K562 (cell line): ENCODE results near the gene UMAD1. TPM values are rescaled to one million over a fixed set of nuclear protein-coding genes. Genes with fewer than 3 reads are reported as not detected.

ENCODE experiments used
- ATAC-seq: fragments of 200-7000 bp; cut with Tn5 transposase; 3 replicates; pipeline ENCODE4 v1.9.1; 2020; ENCODE audit warnings: moderate library complexity
- BruUV-seq: library from RNA; stranded (reverse); fragments of 400-500 nt; replicated peaks from 2 replicates; lab custom pipeline; 2021; lab: Mats Ljungman, UMichigan
- CTCF ChIA-PET: fragments of 300-600 bp; formaldehyde crosslinking; extraction: SDS; loops from one replicate; lab custom pipeline; 2021; ENCODE audit warnings: low intra/inter-chr PET ratio; lab: Yijun Ruan, JAX
- POLR2A ChIA-PET: fragments of 300-600, 350-650 bp; sonication (Branson Sonifier 250); formaldehyde crosslinking; extraction: SDS; loops from one replicate; lab custom pipeline; 2021; ENCODE audit warnings: antibody characterized with exemption, inconsistent platforms; lab: Yijun Ruan, JAX
- DNase-seq, 4 experiments: peaks; one replicate each; pipeline versions ENCODE4 v3.0.0 to v3.0.0-alpha.2; 2011 to 2018; ENCODE audit warnings: low spot score in 3 of 4, mixed read lengths in 3 of 4; ENCODE audit errors: extremely low read depth in 1 of 4
- FAIRE-seq: peaks from 2 replicates; lab custom pipeline; 2011; peaks lifted over from hg19 to GRCh38; lab: Jason Lieb, UNC
- H2AFZ ChIP-seq: 2 replicates; pipeline ENCODE4 v1.6.0; 2011; ENCODE audit warnings: low read depth, low read length, control low read depth, inconsistent platforms
- H3K27ac ChIP-seq: fragments of 200-600 bp; 3 replicates; pipeline ENCODE4 v1.8.0; 2011; ENCODE audit warnings: low read depth, mild to moderate bottlenecking, control low read depth, inconsistent platforms, low read length, moderate library complexity, mixed read lengths; ENCODE audit errors: extremely low read depth
- H3K27me3 ChIP-seq, 2 experiments: fragments of 300-600 bp in 1 of 2; 2 replicates in 1 of 2; 3 replicates in 1 of 2; pipeline versions ENCODE4 v1.6.0 to v1.8.0; 2011; ENCODE audit warnings: inconsistent platforms in 2 of 2, low read length in 2 of 2, mild to moderate bottlenecking in 1 of 2, mixed read lengths in 1 of 2, moderate library complexity in 1 of 2; ENCODE audit not compliant: control insufficient read depth in 2 of 2, insufficient read depth in 2 of 2
- H3K36me3 ChIP-seq: fragments of 300-600 bp; 3 replicates; pipeline ENCODE4 v1.8.0; 2011; ENCODE audit warnings: mild to moderate bottlenecking, low read length, inconsistent platforms; ENCODE audit not compliant: control insufficient read depth, insufficient read depth
- H3K4me1 ChIP-seq, 2 experiments: fragments of 200-600 bp in 1 of 2; replicated peaks in 1 of 2; 2 replicates in 1 of 2; 3 replicates in 1 of 2; pipeline versions ENCODE4 v1.5.1 to v1.8.0; 2011; ENCODE audit warnings: inconsistent platforms in 2 of 2, low read length in 2 of 2, mild to moderate bottlenecking in 1 of 2, mixed read lengths in 1 of 2, moderate library complexity in 1 of 2; ENCODE audit not compliant: control insufficient read depth in 2 of 2, insufficient read depth in 2 of 2
- H3K4me2 ChIP-seq: 2 replicates; pipeline ENCODE4 v1.6.1; 2011; ENCODE audit warnings: low read length, control low read depth, inconsistent platforms, mixed read lengths; ENCODE audit not compliant: insufficient read depth
- H3K4me3 ChIP-seq: fragments of 200-600 bp; sonication (generic), shearing (Covaris generic); 2 replicates; pipeline ENCODE4 v1.5.1; 2016; ENCODE audit warnings: control low read depth, inconsistent platforms
- H3K79me2 ChIP-seq: fragments of 200-600 bp; 3 replicates; pipeline ENCODE4 v1.8.0; 2011; ENCODE audit warnings: low read length, inconsistent platforms; ENCODE audit not compliant: control insufficient read depth, insufficient read depth
- H3K9ac ChIP-seq, 2 experiments: 2 replicates each; pipeline versions ENCODE4 v1.6.0 to v1.6.1; 2011; ENCODE audit warnings: low read depth in 2 of 2, low read length in 2 of 2, control low read depth in 1 of 2, inconsistent platforms in 1 of 2, mild to moderate bottlenecking in 1 of 2, mixed read lengths in 1 of 2; ENCODE audit not compliant: insufficient read depth in 1 of 2
- H3K9me1 ChIP-seq: one replicate; pipeline ENCODE4 v1.6.0; 2011; ENCODE audit warnings: inconsistent platforms, mild to moderate bottlenecking, low read length, moderate library complexity; ENCODE audit not compliant: control insufficient read depth, insufficient read depth
- H3K9me3 ChIP-seq: replicated peaks from 2 replicates; pipeline ENCODE4 v1.5.1; 2011; ENCODE audit warnings: low read depth, low read length, inconsistent platforms; ENCODE audit not compliant: control insufficient read depth, insufficient read depth
- H4K20me1 ChIP-seq: replicated peaks from 2 replicates; pipeline ENCODE4 v1.6.1; 2011; ENCODE audit warnings: low read length, inconsistent platforms, mixed read lengths; ENCODE audit not compliant: control insufficient read depth, insufficient read depth
- ARNT ChIP-seq, 2 experiments: fragments of 450-650 bp; IDR thresholded peaks; 2 replicates each; pipeline ENCODE4 v1.6.1; 2016; ENCODE audit warnings: mild to moderate bottlenecking in 1 of 2
- BRCA1 ChIP-seq, 2 experiments: fragments of 450-650 bp in 1 of 2; sonication (generic) in 1 of 2; formaldehyde crosslinking in 1 of 2; IDR thresholded peaks; 2 replicates each; pipeline versions ENCODE4 v1.5.0 to v1.6.1; 2017 to 2020; ENCODE audit warnings: mild to moderate bottlenecking in 1 of 2, missing genetic modification reagents in 1 of 2
- CHAMP1 ChIP-seq: fragments of 450-650 bp; IDR thresholded peaks from 2 replicates; pipeline ENCODE4 v1.6.1; 2016; ENCODE audit warnings: mild to moderate bottlenecking
- ETS2 ChIP-seq: IDR thresholded peaks from 2 replicates; pipeline ENCODE4 v1.6.1; 2016; ENCODE audit warnings: borderline replicate concordance, missing genetic modification characterization, mild to moderate bottlenecking, moderate library complexity, missing compliant biosample characterization; ENCODE audit not compliant: poor library complexity, severe bottlenecking
- HDAC6 ChIP-seq: IDR thresholded peaks from 2 replicates; pipeline ENCODE4 v1.6.1; 2012; ENCODE audit warnings: low read depth, mild to moderate bottlenecking, control low read depth, inconsistent platforms, low read length, moderate library complexity
- KDM5B ChIP-seq: fragments of 200-600 bp; sonication (generic); IDR thresholded peaks from 2 replicates; pipeline ENCODE4 v1.6.1; 2012; ENCODE audit warnings: low read depth, mild to moderate bottlenecking, moderate library complexity, low read length, control low read depth, inconsistent platforms; ENCODE audit not compliant: insufficient replicate concordance
- NFE2 ChIP-seq: IDR thresholded peaks from 2 replicates; pipeline ENCODE4 v1.6.1; 2014; ENCODE audit warnings: antibody characterized with exemption, low read depth
- PHB ChIP-seq: fragments of 250-450 bp; sonication (Bioruptor Pico); IDR thresholded peaks from 2 replicates; pipeline ENCODE4 v1.5.0; 2021
- POLR2A ChIP-seq: fragments of 450-650 bp; conservative IDR thresholded peaks from 2 replicates; pipeline ENCODE4 v1.6.1; 2016
- PTRF ChIP-seq: fragments of 450-650 bp; IDR thresholded peaks from 2 replicates; pipeline ENCODE4 v1.6.1; 2016; ENCODE audit warnings: mild to moderate bottlenecking, missing genetic modification characterization, missing compliant biosample characterization
- SMARCE1 ChIP-seq: fragments of 450-650 bp; IDR thresholded peaks from 2 replicates; pipeline ENCODE4 v1.7.1; 2016; ENCODE audit warnings: mild to moderate bottlenecking
- SOX6 ChIP-seq: fragments of 450-650 bp; IDR thresholded peaks from 2 replicates; pipeline ENCODE4 v1.6.1; 2014; ENCODE audit warnings: mild to moderate bottlenecking
- ZNF165 ChIP-seq: fragments of 250-450 bp; sonication (Bioruptor Pico); IDR thresholded peaks from 2 replicates; pipeline ENCODE4 v1.4.0; 2020; ENCODE audit warnings: borderline replicate concordance
- WGBS: fragments of 100-300 bp; shearing (Covaris generic); methylation state at CpG from one replicate; pipeline ENCODE4 v1.1.6; 2016; ENCODE audit warnings: low coverage, mixed read lengths; ENCODE audit not compliant: insufficient coverage; ENCODE audit errors: missing lambda C conversion rate; 5-methylcytosine and 5-hydroxymethylcytosine counted together
- in situ Hi-C: fragments of 300-500 bp; cut with MboI; formaldehyde crosslinking; loops from 4 replicates; pipeline ENCODE4 v1.15.0; 2018; ENCODE audit warnings: inconsistent platforms, mixed read lengths
- intact Hi-C: fragments of 100-400 bp; cut with micrococcal nuclease; formaldehyde crosslinking; loops from 2 replicates; pipeline ENCODE4 v1.14.2; 2022
- polyA plus RNA-seq, 8 experiments: library from polyadenylated mRNA; depleted of rRNA in 4 of 8; stranded (reverse) in 5 of 8; unstranded in 3 of 8; fragments of >200 nt; fragmentation: Nextera tagmentation in 2 of 8; fragmentation: Illumina TruSeq in 1 of 8; extraction: Ambion mirVana in 2 of 8; extraction: Trizol in 1 of 8; gene quantifications; 2 replicates each; pipeline versions ENCODE4 v1.2.1 to v1.2.3, GENCODE V29; 2011 to 2014; ENCODE audit warnings: inconsistent platforms in 1 of 8, missing spikeins in 1 of 8
- total RNA-seq, 7 experiments: library from RNA; depleted of rRNA in 6 of 7; stranded (reverse); fragments of >200 nt in 6 of 7; fragmentation: Illumina TruSeq in 2 of 7; extraction: Trizol in 2 of 7; gene quantifications; 2 replicates each; pipeline versions ENCODE4 v1.2.1 to v1.2.3, GENCODE V29; 2011 to 2021; ENCODE audit warnings: low replicate concordance in 1 of 7

The UMAD1 gene
- total and polyA plus RNA-seq, 9 of the 15 experiments (the other 6 are each of a cell fraction or from before 2014, with no cell fraction given), result 9.0 to 26.7 (median 13.3) TPM

GRCh38 chr7:7820939-7821338, 180.4 kb downstream of the UMAD1 start:
- Histone ChIP-seq H3K4me3 (no peak overlapping the region), H2AFZ (no peak overlapping the region), H3K9me1 (no peaks in the 10 kb centered on the region), H3K79me2 (no peaks in the 10 kb centered on the region), H4K20me1 (no peaks in the 10 kb centered on the region), H3K36me3 (no peaks in the 10 kb centered on the region), H3K27ac (no peak overlapping the region), H3K9me3 (no peaks in the 10 kb centered on the region), H3K27me3 (no peaks in the 10 kb centered on the region), H3K4me1 (no peaks in the 10 kb centered on the region; a peak in 1 of 5 replicates), H3K4me2 (no peak overlapping the region), H3K9ac (no peak overlapping the region)
- no peak for TF ChIP-seq POLR2A
- 60% methylated on average over 3 of the region's 3 CpGs for WGBS
- ChIA-PET CTCF (no interaction called here), POLR2A (no interaction called here)
- no TSS peak for BruUV-seq
- intact Hi-C loops, result no loop called here
- FAIRE-seq (no peak), ATAC-seq (no peak), DNase-seq (no peak)
- in situ Hi-C loops, result no loop called here

GRCh38 chr7:7821517-7821916, 181.0 kb downstream of the UMAD1 start:
- ChIA-PET CTCF (no interaction called here), POLR2A (no interaction called here)
- ATAC-seq (no peak), FAIRE-seq (no peak), DNase-seq (no peak)
- Histone ChIP-seq H3K27me3 (no peaks in the 10 kb centered on the region), H3K27ac (no peak overlapping the region), H3K4me2 (no peak overlapping the region), H3K4me1 (no peaks in the 10 kb centered on the region; a peak in 1 of 5 replicates), H4K20me1 (no peaks in the 10 kb centered on the region), H3K4me3 (no peak overlapping the region), H2AFZ (no peak overlapping the region), H3K9me1 (no peaks in the 10 kb centered on the region), H3K36me3 (no peaks in the 10 kb centered on the region), H3K9me3 (no peaks in the 10 kb centered on the region), H3K9ac (no peak overlapping the region; a peak in 1 of 4 replicates), H3K79me2 (no peaks in the 10 kb centered on the region)
- 94% methylated on average over 3 of the region's 3 CpGs for WGBS
- BruUV-seq, result no TSS peak
- intact Hi-C loops (no loop called here), in situ Hi-C loops (no loop called here)
- TF ChIP-seq SMARCE1, result no peak
- no peak for TF ChIP-seq HDAC6
- TF ChIP-seq ZNF165 (CRISPR knock-in tag), result no peak
- TF ChIP-seq KDM5B, result no peak
- no peak for TF ChIP-seq BRCA1 (IDR thresholded peaks at IDR 0.05)
- no peak for TF ChIP-seq BRCA1 (CRISPR knock-in tag; IDR thresholded peaks at IDR 0.05)
- TF ChIP-seq NFE2, result no peak
- no peak for TF ChIP-seq SOX6
- TF ChIP-seq PHB (CRISPR knock-in tag), result no peak
- TF ChIP-seq ARNT (IDR thresholded peaks at IDR 0.05), result no peak
- TF ChIP-seq PTRF (tag), result no peak
- no peak for TF ChIP-seq ETS2 (tag)
- TF ChIP-seq CHAMP1, result no peak
